HFFc6 (cell line): ENCODE data around the gene STK11. TPM values are rescaled to one million over a fixed set of nuclear protein-coding genes. Genes with fewer than 3 reads are reported as not detected.

Experiments
- DNase-seq: peaks from one replicate; pipeline ENCODE4 v3.0.0-alpha.2; 2018
- H3K27ac Mint-ChIP-seq: 2 replicates; pipeline ENCODE4 v1.8.0; 2020; ENCODE audit warnings: mild to moderate bottlenecking, mixed read lengths
- H3K27me3 Mint-ChIP-seq: 2 replicates; pipeline ENCODE4 v1.8.0; 2021; ENCODE audit warnings: mild to moderate bottlenecking, moderate library complexity, mixed read lengths; ENCODE audit not compliant: insufficient read depth
- H3K36me3 Mint-ChIP-seq: 2 replicates; pipeline ENCODE4 v1.8.0; 2021; ENCODE audit warnings: low read depth, mixed read lengths
- H3K4me1 Mint-ChIP-seq: 2 replicates; pipeline ENCODE4 v1.8.0; 2020; ENCODE audit warnings: low read depth, mixed read lengths
- H3K4me3 Mint-ChIP-seq: 2 replicates; pipeline ENCODE4 v1.8.0; 2020; ENCODE audit warnings: mild to moderate bottlenecking, moderate library complexity, mixed read lengths
- H3K9me3 Mint-ChIP-seq: 2 replicates; pipeline ENCODE4 v1.8.0; 2020; ENCODE audit warnings: mild to moderate bottlenecking, mixed read lengths
- CTCF ChIP-seq: fragments of 200-600 bp; sonication (generic); IDR thresholded peaks from 2 replicates; pipeline ENCODE4 v1.5.0; 2021; ENCODE audit warnings: antibody characterized with exemption, mild to moderate bottlenecking
- total RNA-seq, 6 experiments: library from RNA; stranded (reverse); fragmentation: NEBNext Ultra II Directional; extraction: Animal tissue kit (Norgen Biotek cat#: 25700); gene quantifications; 2 replicates in 1 of 6; 3 replicates in 5 of 6; pipeline ENCODE4 v1.2.3, GENCODE V29; 2021

STK11 gene
- total RNA-seq, 6 experiments from 2014 or later = 52.9 to 59.1 (median 56.7) TPM

DNA sequence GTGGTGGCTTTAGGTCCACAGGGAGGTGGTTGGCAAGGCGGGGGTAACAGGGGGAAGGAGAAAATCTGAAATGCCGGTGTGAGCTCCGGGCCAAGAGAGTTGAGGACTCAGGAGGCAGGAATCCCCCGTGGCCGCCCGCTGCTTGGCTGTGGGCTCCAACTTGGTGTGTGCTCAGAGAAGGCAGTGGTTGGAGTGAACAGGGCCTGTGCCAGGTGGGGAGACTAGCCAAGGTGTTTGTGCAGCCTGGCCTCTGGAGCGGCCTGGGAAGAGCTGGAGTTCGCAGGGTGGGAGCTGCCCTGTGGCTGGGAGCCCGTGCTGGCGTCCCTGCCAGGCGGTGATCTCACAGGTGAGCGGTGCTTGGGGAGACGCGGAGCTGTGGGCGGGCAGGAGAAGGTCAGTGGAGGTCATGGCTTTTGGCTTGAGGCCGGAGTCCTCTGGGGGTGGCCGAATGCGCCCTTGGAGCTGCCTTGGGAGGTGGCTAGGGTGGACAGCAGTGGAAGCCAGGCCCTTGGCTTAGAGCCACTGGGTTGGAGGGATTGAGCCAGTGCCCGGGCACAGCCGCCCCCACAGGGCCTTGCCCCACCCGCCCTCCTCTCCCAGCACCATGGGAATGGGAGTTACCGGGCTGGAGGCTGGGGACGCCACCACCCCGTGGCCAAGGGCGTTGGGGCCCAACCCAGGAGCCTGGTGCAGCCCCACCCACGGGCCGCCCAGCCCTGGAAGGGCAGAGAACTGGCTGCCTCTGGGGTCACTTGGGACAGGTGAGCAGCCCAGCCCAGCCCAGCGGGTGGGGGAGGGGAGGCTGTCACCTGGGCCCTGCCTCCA is 56.4 kb downstream of the STK11 start:
- peaks cover 21% of the 10 kb centered on the region for H3K27me3 Mint-ChIP-seq
- H3K27ac Mint-ChIP-seq = peak overlapping the region; percentile 96
- H3K36me3 Mint-ChIP-seq = peaks cover 5% of the 10 kb centered on the region; the same call in 1 of the 2 replicates
- peak overlapping the region; percentile 86 for H3K4me3 Mint-ChIP-seq
- peak; percentile 36 for DNase-seq
- TF ChIP-seq CTCF = peak; percentile 38; the same call in 1 of the 2 replicates
- peaks cover 69% of the 10 kb centered on the region for H3K4me1 Mint-ChIP-seq
- H3K9me3 Mint-ChIP-seq = no peaks in the 10 kb centered on the region

DNA sequence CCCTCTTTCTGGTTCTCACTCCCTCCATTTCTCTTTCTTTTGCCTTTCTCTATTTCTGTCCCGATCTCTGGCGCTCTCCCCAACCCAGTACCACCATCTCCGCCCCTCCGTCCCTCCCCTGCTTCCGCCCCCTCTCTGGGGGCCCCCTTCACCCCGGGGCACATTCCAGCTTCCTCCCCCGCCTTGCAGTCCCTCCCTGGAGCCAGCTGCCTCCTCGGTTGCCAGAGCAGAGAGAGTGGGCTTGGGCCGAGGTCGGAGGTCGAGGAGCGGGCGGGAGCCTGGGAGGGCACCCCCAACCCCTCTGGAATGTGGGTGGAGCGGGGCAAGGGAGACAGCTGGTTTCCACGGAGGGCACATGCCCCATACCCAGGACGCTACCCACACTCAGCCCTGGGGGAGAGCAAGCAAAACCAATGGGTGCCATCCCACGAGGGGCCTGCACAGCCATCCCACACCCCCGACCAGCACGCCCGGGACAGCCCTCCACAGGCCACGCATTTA is 57.1 kb downstream of the STK11 start:
- TF ChIP-seq CTCF = no peak
- Mint-ChIP-seq H3K4me3 (peak overlapping the region; percentile 37), H3K4me1 (peaks cover 71% of the 10 kb centered on the region), H3K9me3 (no peaks in the 10 kb centered on the region), H3K27me3 (peaks cover 24% of the 10 kb centered on the region), H3K36me3 (peaks cover 1% of the 10 kb centered on the region; the same call in 1 of the 2 replicates), H3K27ac (peak overlapping the region; percentile 75)
- no peak for DNase-seq

GRCh38 chr19:1263188-1263587 is 57.6 kb downstream of the STK11 start:
- Mint-ChIP-seq H3K36me3 (no peaks in the 10 kb centered on the region), H3K27me3 (peaks cover 24% of the 10 kb centered on the region), H3K9me3 (no peaks in the 10 kb centered on the region), H3K4me3 (peak overlapping the region; percentile 52), H3K4me1 (peaks cover 71% of the 10 kb centered on the region), H3K27ac (peak overlapping the region; percentile 75)
- no peak for DNase-seq
- no peak for TF ChIP-seq CTCF

DNA sequence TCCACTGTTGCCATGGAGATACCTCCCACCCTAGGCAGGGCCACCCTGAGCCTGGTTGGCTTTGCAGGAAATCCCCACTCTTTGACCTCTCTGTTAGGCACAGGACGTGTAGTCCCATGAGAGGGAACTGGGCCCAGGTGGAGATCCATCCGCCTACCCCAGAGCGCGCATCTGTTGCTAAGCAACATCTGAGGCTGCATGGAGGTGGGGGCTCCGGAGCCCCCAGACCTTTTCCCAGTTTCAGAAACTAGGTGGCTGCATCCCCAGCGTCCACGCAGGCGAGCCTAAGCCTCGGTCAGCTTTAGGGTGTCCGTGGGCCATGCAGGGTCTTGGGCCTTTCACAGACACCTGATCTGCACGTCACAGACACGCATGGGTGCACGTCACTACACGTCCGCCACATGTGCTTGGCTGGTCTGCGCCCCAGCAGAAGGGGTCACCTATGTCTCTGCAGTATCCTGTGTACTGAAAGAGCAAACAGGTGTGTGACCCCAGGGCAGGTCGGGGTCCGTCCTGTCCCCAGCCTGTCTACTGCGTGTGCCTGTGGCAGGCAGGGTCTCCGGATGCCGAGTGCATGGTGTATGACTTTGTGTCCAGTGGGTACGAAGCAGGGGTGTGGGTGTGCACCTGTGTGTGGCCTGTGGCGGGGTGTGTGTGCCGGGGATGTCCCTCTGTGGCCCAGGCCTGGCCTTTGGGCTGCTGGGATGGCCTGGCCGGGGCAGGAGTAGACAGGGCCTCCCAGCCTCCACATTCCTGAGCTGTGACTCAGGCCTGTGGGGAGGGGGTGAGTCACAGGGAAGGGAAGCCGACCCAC is 59.4 kb downstream of the STK11 start:
- DNase-seq = peak; percentile 83
- no peaks in the 10 kb centered on the region for H3K9me3 Mint-ChIP-seq
- H3K4me3 Mint-ChIP-seq = peak overlapping the region; percentile 77
- H3K36me3 Mint-ChIP-seq = peaks cover 2% of the 10 kb centered on the region
- peaks cover 63% of the 10 kb centered on the region for H3K4me1 Mint-ChIP-seq
- H3K27me3 Mint-ChIP-seq = peaks cover 19% of the 10 kb centered on the region
- H3K27ac Mint-ChIP-seq = peak overlapping the region; percentile 96
- no peak for TF ChIP-seq CTCF

DNA sequence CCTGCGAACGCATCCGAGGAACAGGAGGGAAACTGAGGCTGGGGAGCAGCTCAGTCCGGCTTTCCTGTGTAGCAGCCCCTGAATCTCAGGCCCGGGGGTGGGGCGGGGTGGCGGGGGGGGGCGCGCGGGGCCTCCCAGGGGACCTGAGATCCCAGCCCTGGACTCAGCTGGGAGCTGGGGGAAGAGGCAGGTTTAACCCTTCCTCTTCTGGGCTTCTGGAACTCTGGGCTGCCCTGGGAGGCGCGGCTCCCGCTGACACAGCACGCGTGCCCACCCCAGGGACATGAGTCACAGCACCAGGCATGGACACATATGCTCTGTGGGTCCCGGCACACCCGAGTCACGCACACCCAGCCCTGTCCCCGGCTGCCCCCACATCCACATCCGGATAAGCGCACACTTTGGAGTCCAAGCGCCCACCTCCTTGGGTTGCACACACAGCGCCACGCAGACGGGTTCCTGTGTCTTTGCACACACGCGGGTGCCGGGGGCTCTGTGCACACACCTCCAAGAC is 60.1 kb downstream of the STK11 start:
- TF ChIP-seq CTCF = no peak
- Mint-ChIP-seq H3K9me3 (no peaks in the 10 kb centered on the region), H3K4me3 (peak overlapping the region; percentile 77), H3K36me3 (peaks cover 9% of the 10 kb centered on the region), H3K27me3 (peaks cover 19% of the 10 kb centered on the region), H3K27ac (peak overlapping the region; percentile 96), H3K4me1 (peaks cover 69% of the 10 kb centered on the region)
- peak; percentile 91 for DNase-seq
